Measurements from ENCODE around the gene ROS1.
"Not testable (repeated sequence)": the region's sequence is repeated elsewhere in the genome, so short reads cannot be mapped to it uniquely, and the experiment has no call there.

Gene ROS1

DNA sequence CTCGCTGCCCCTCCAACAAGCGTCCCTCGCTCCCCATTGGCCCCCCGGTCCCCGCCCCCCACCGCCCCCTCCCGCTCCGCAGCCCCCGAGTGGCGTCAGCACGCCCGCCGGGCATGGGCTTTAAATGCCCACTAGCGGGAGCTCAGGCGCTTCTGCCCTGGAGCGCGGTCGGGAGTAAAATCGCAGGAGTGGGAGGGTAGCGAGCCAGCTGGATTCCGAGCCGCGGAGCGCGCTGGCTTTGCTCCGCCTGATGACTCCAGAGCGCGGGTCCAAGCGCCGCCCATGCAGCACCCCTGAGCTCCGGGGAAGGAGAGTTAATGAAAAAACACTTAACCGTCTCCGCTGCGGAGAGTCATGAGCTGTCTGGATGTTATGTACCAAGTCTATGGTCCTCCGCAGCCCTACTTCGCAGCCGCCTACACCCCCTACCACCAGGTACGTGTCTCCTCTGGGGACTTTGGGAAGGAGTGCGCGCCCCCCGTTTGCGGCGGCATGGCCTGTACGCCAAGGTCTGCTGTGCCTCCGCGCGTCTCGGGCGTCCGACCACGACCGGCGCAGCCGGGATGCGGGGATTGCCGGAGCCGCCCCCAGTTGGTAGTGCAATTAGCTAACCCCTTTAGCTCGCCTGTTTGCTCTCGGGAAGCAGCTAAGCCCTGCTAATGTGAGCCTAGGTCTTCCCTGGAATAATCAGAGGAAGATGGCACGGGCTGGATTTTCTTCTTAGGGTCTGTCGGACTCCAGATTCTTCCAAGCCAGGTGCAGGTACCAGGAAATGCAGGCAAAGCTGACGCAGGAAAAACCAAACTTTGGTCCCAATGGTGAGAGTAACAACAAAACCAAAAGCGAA is 160.1 kb downstream of the ROS1 start, which contains the start of gene VGLL2:
VGLL2 (plus strand) TSS at position 149 of the 847 bp plus-strand sequence; CDS start at position 355, 206 bp downstream.
- no peak for DNase-seq

GRCh38 chr6:117264692-117265409 is 160.9 kb downstream of the ROS1 start:
- DNase-seq = no peak

- DNase-seq = no peak
Measured at GRCh38 chr6:117264369-117264691, 161.4 kb downstream of the ROS1 start.

DNA sequence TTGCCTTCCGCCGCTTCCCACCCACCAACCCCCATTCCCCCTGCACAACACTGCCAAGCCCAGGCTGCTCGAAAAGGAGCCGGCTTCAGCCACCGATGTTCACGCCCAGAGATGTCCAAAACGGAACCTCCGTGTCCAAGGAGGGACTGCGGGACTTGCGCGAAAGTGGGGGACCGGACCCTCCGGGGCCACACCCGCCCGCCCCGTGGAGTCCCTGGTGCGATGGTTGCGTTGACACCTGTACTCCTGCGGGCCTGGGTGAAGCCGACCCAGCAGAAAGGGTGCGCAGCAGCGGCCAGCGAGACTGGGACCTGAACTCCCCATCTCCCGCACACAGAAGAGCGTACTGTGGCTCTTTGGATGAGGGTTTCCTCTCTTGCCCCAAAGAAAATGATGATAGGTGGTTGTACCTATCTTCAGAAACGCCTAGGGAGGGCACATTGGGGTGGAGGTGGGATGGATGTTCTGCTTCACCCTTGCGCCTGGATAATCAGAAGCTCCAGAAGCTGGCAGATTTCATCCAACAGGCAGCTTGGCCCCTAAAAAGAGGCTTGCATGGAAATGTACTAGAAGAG is 162.3 kb downstream of the ROS1 start:
- DNase-seq = no peak

GRCh38 chr6:117262799-117263198 is 162.9 kb downstream of the ROS1 start:
- DNase-seq = no peak

- no peak for DNase-seq
Measured at GRCh38 chr6:117253785-117254184, 172.0 kb downstream of the ROS1 start.

- not testable (repeated sequence) for DNase-seq
Measured at GRCh38 chr6:117244979-117245378, 180.8 kb downstream of the ROS1 start.

GRCh38 chr6:117244571-117244970 is 181.2 kb downstream of the ROS1 start:
- not testable (repeated sequence) for DNase-seq
